ENCODE results near the gene PEX3. TPM values are rescaled to one million over a fixed set of nuclear protein-coding genes. Genes with fewer than 3 reads are reported as not detected.

The PEX3 gene
- total RNA-seq, 6 donors from 2014 or later = 3.4 to 18.5 (median 13.1) TPM

GRCh38 chr6:143490244-143490643 is 39.6 kb downstream of the PEX3 start:
- no peak overlapping the region for H3K4me3 ChIP-seq
- H3K27ac ChIP-seq = no peak overlapping the region
- no peak for TF ChIP-seq POLR2A (IDR thresholded peaks at IDR 0.05)
- TF ChIP-seq EP300 (IDR thresholded peaks at IDR 0.05) = no peak
- TF ChIP-seq CTCF (IDR thresholded peaks at IDR 0.05) = no peak
- TF ChIP-seq POLR2AphosphoS5 (IDR thresholded peaks at IDR 0.05) = no peak
- ATAC-seq (ENCODE audit: low FRiP score in 2 of 2) (no peak), DNase-seq (no peak)
- WGBS, 2 donors = 96 to 98% methylated on average over 1 of the region's 1 CpG
- H3K27me3 ChIP-seq = no peaks in the 10 kb centered on the region
- H3K4me1 ChIP-seq = no peaks in the 10 kb centered on the region
- H3K9me3 ChIP-seq = no peaks in the 10 kb centered on the region
- peaks cover 0 to 22% (median 3%) of the 10 kb centered on the region in 4 donors for H3K36me3 ChIP-seq

GRCh38 chr6:143490775-143491174 is 40.2 kb downstream of the PEX3 start:
- TF ChIP-seq POLR2AphosphoS5 (IDR thresholded peaks at IDR 0.05) = no peak
- no peak for TF ChIP-seq EP300 (IDR thresholded peaks at IDR 0.05)
- TF ChIP-seq POLR2A (IDR thresholded peaks at IDR 0.05) = no peak
- TF ChIP-seq CTCF (IDR thresholded peaks at IDR 0.05) = no peak

GRCh38 chr6:143496974-143497373 is 46.4 kb downstream of the PEX3 start:
- peaks cover 4 to 53% (median 33%) of the 10 kb centered on the region in 4 donors for H3K36me3 ChIP-seq
- DNase-seq = no peak

More at GRCh38 chr6:143490775-143491174, 40.2 kb downstream of the PEX3 start:
- H3K36me3 ChIP-seq = peaks cover 0 to 23% (median 6%) of the 10 kb centered on the region in 4 donors
- DNase-seq (no peak), ATAC-seq (ENCODE audit: low FRiP score in 2 of 2) (no peak)
- whole genome bisulfite sequencing, 2 donors = 94 to 95% methylated on average over 8 of the region's 8 CpGs
- H3K9me3 ChIP-seq = no peaks in the 10 kb centered on the region
- no peak overlapping the region for H3K4me3 ChIP-seq
- H3K27ac ChIP-seq = no peak overlapping the region
- no peaks in the 10 kb centered on the region for H3K27me3 ChIP-seq
- H3K4me1 ChIP-seq = no peaks in the 10 kb centered on the region

GRCh38 chr6:143498428-143498827 is 47.8 kb downstream of the PEX3 start:
- peaks cover 4 to 64% (median 34%) of the 10 kb centered on the region in 4 donors for H3K36me3 ChIP-seq
- 80 to 84% methylated on average over 4 of the region's 4 CpGs for WGBS, 2 donors

More at GRCh38 chr6:143496974-143497373, 46.4 kb downstream of the PEX3 start:
- H3K9me3 ChIP-seq = no peaks in the 10 kb centered on the region
- TF ChIP-seq EP300 (IDR thresholded peaks at IDR 0.05) = no peak
- TF ChIP-seq POLR2AphosphoS5 (IDR thresholded peaks at IDR 0.05) = no peak
- no peak for TF ChIP-seq CTCF (IDR thresholded peaks at IDR 0.05)
- TF ChIP-seq POLR2A (IDR thresholded peaks at IDR 0.05) = no peak
- H3K4me1 ChIP-seq = no peaks in the 10 kb centered on the region
- no peak overlapping the region for H3K27ac ChIP-seq
- 100% methylated on average over 1 of the region's 1 CpG for WGBS, 2 donors
- H3K27me3 ChIP-seq = no peaks in the 10 kb centered on the region
- ATAC-seq (ENCODE audit: low FRiP score in 2 of 2) = no peak
- no peak overlapping the region for H3K4me3 ChIP-seq

More at GRCh38 chr6:143498428-143498827, 47.8 kb downstream of the PEX3 start:
- Histone ChIP-seq H3K27me3 (no peaks in the 10 kb centered on the region), H3K9me3 (no peaks in the 10 kb centered on the region), H3K4me3 (no peak overlapping the region), H3K27ac (no peak overlapping the region), H3K4me1 (no peaks in the 10 kb centered on the region)
- TF ChIP-seq EP300 (IDR thresholded peaks at IDR 0.05) (no peak), POLR2AphosphoS5 (IDR thresholded peaks at IDR 0.05) (no peak), POLR2A (IDR thresholded peaks at IDR 0.05) (no peak), CTCF (IDR thresholded peaks at IDR 0.05) (no peak)
- no peak for ATAC-seq (ENCODE audit: low FRiP score in 2 of 2)
- DNase-seq = no peak
